WTC11 (cell line): Measurements from ENCODE around the gene FAM43A. TPM values are rescaled to one million over a fixed set of nuclear protein-coding genes. Genes with fewer than 3 reads are reported as not detected.

Experiments used
- ATAC-seq: fragments of 200-7000 bp; cut with Tn5 transposase; 2 replicates; pipeline ENCODE4 v1.10.0; 2021; ENCODE audit warnings: mild to moderate bottlenecking, moderate library complexity
- Bru-seq: library from RNA; stranded (reverse); fragments of 400-500 nt; gene quantifications from one replicate; lab custom pipeline; 2021; lab: Mats Ljungman, UMichigan
- CTCF ChIA-PET: fragments of 300-600 bp; sonication (Branson Sonifier 250); formaldehyde crosslinking; loops from one replicate; lab custom pipeline; 2021; ENCODE audit warnings: antibody characterized with exemption; lab: Charles Lee
- POLR2A ChIA-PET: fragments of 350-600 bp; sonication (Branson Sonifier 250); formaldehyde crosslinking; loops from one replicate; lab custom pipeline; 2021; ENCODE audit warnings: antibody characterized with exemption; lab: Charles Lee
- DNase-seq: peaks from one replicate; pipeline ENCODE4 v3.0.0; 2021; ENCODE audit warnings: low spot score
- H3K27ac Mint-ChIP-seq: 2 replicates; pipeline ENCODE4 v1.8.0; 2021; ENCODE audit warnings: mixed read lengths
- H3K27me3 Mint-ChIP-seq: 2 replicates; pipeline ENCODE4 v1.8.0; 2021; ENCODE audit warnings: low read depth, mild to moderate bottlenecking, moderate library complexity, mixed read lengths
- H3K36me3 Mint-ChIP-seq: 2 replicates; pipeline ENCODE4 v1.8.0; 2021; ENCODE audit warnings: mixed read lengths
- H3K4me1 Mint-ChIP-seq: 2 replicates; pipeline ENCODE4 v1.8.0; 2022; ENCODE audit warnings: mixed read lengths
- H3K4me3 Mint-ChIP-seq: 2 replicates; pipeline ENCODE4 v1.8.0; 2021; ENCODE audit warnings: mild to moderate bottlenecking, moderate library complexity, mixed read lengths
- H3K9me3 Mint-ChIP-seq: 2 replicates; pipeline ENCODE4 v1.8.0; 2021; ENCODE audit warnings: mixed read lengths
- ATF1 ChIP-seq: sonication (generic); formaldehyde crosslinking; IDR thresholded peaks from 2 replicates; pipeline ENCODE4 v1.8.1; 2023; ENCODE audit warnings: mild to moderate bottlenecking, moderate library complexity, missing genetic modification reagents
- ELF4 ChIP-seq: sonication (generic); formaldehyde crosslinking; IDR thresholded peaks from 2 replicates; pipeline ENCODE4 v1.8.1; 2022; ENCODE audit warnings: low read depth, mild to moderate bottlenecking, moderate library complexity, missing genetic modification reagents
- EMX1 ChIP-seq: fragments of 250-450 bp; sonication (Bioruptor Pico); IDR thresholded peaks from 2 replicates; pipeline ENCODE4 v1.8.0; 2021; ENCODE audit warnings: mild to moderate bottlenecking
- GABPB1 ChIP-seq: sonication (generic); formaldehyde crosslinking; IDR thresholded peaks from 2 replicates; pipeline ENCODE4 v1.8.1; 2023; ENCODE audit warnings: mild to moderate bottlenecking, missing genetic modification reagents
- JAZF1 ChIP-seq: fragments of 250-450 bp; sonication (Bioruptor Pico); IDR thresholded peaks from 2 replicates; pipeline ENCODE4 v1.9.0; 2021; ENCODE audit warnings: moderate library complexity, mild to moderate bottlenecking, inconsistent platforms
- JUN ChIP-seq: sonication (generic); formaldehyde crosslinking; IDR thresholded peaks from 2 replicates; pipeline ENCODE4 v1.8.0; 2023; ENCODE audit warnings: mild to moderate bottlenecking, missing genetic modification reagents
- NR1H2 ChIP-seq: sonication (generic); formaldehyde crosslinking; IDR thresholded peaks from 2 replicates; pipeline ENCODE4 v1.9.0; 2021; ENCODE audit warnings: mild to moderate bottlenecking, moderate library complexity, missing genetic modification reagents
- NR3C1 ChIP-seq: sonication (generic); formaldehyde crosslinking; conservative IDR thresholded peaks from 2 replicates; pipeline ENCODE4 v1.8.1; 2023; ENCODE audit warnings: low read depth, mild to moderate bottlenecking, missing genetic modification reagents
- OVOL2 ChIP-seq: fragments of 250-450 bp; sonication (Bioruptor Pico); IDR thresholded peaks from 2 replicates; pipeline ENCODE4 v1.9.0; 2021; ENCODE audit warnings: mild to moderate bottlenecking, borderline replicate concordance
- SMAD4 ChIP-seq: sonication (generic); formaldehyde crosslinking; IDR thresholded peaks from 2 replicates; pipeline ENCODE4 v1.8.0; 2022; ENCODE audit warnings: mild to moderate bottlenecking, missing genetic modification reagents
- TCF7 ChIP-seq: sonication (generic); formaldehyde crosslinking; IDR thresholded peaks from 2 replicates; pipeline ENCODE4 v1.8.0; 2022; ENCODE audit warnings: mild to moderate bottlenecking, low read depth, missing genetic modification reagents, moderate library complexity
- ZNF263 ChIP-seq: sonication (generic); formaldehyde crosslinking; IDR thresholded peaks from 2 replicates; pipeline ENCODE4 v1.8.1; 2022; ENCODE audit warnings: low read depth, mild to moderate bottlenecking, moderate library complexity, missing genetic modification reagents
- ZNF416 ChIP-seq: fragments of 250-450 bp; sonication (Bioruptor Pico); IDR thresholded peaks from 2 replicates; pipeline ENCODE4 v1.9.0; 2021; ENCODE audit warnings: mild to moderate bottlenecking, inconsistent platforms
- ZNF425 ChIP-seq: fragments of 250-450 bp; sonication (Bioruptor Pico); conservative IDR thresholded peaks from 2 replicates; pipeline ENCODE4 v1.9.0; 2021; ENCODE audit warnings: mild to moderate bottlenecking
- long read RNA-seq, 3 experiments: library from RNA in 1 of 3; library from capped mRNA in 1 of 3; library from polyadenylated mRNA in 1 of 3; unstranded in 2 of 3; stranded (forward) in 1 of 3; transcript quantifications; one replicate each; pipeline ENCODE4 v2.0.0, GENCODE V29; 2021
- total RNA-seq: library from RNA; stranded (reverse); gene quantifications from 3 replicates; pipeline ENCODE4 v1.2.3, GENCODE V29; 2021
- TF ChIP-seq, protein P1 (sequence below): fragments of 250-450 bp; sonication (Bioruptor Pico); IDR thresholded peaks from 2 replicates; pipeline ENCODE4 v1.9.0; 2021; ENCODE audit warnings: mild to moderate bottlenecking, borderline replicate concordance
- TF ChIP-seq, protein P2 (sequence below): sonication (generic); formaldehyde crosslinking; IDR thresholded peaks from 2 replicates; pipeline ENCODE4 v1.8.1; 2022; ENCODE audit warnings: low read depth, mild to moderate bottlenecking, moderate library complexity, missing genetic modification reagents, borderline replicate concordance
- TF ChIP-seq, protein P3 (sequence below): sonication (generic); formaldehyde crosslinking; IDR thresholded peaks from 2 replicates; pipeline ENCODE4 v1.8.1; 2022; ENCODE audit warnings: missing genetic modification reagents, borderline replicate concordance
- TF ChIP-seq, protein P4 (sequence below): fragments of 250-450 bp; sonication (Bioruptor Pico); IDR thresholded peaks from 2 replicates; pipeline ENCODE4 v1.9.0; 2021; ENCODE audit warnings: mild to moderate bottlenecking
- TF ChIP-seq, protein P5 (sequence below): sonication (generic); formaldehyde crosslinking; conservative IDR thresholded peaks from 2 replicates; pipeline ENCODE4 v1.8.1; 2022; ENCODE audit warnings: mild to moderate bottlenecking, missing genetic modification reagents

FAM43A gene
- total RNA-seq (2.6 to 3.8 TPM (median 3.7 TPM) in 3 replicates), Bru-seq, nascent RNA (percentile 51 among the genes with signal in this experiment)
- long read RNA-seq, experiment 1, partial matches to known transcripts = 0 of 3 reads
- long read RNA-seq, experiment 1, other reads (novel, unspliced or antisense) = 0 of 3 reads
- long read RNA-seq, experiment 2, transcript FAM43A-201 (1 exons, 2,494 nt) = major isoform, 6 of 6 reads
- long read RNA-seq, experiment 2, partial matches to known transcripts = 0 of 6 reads
- long read RNA-seq, experiment 2, other reads (novel, unspliced or antisense) = 0 of 6 reads
- long read RNA-seq, experiment 3 = 0 reads

- ChIA-PET POLR2A (interaction anchor here (0.6 to 2.3 kb wide), 3 partner anchors 14 to 359 kb away, joined by 4 to 9 read pairs (median 7); partner anchors contain the start of gene LSG1), CTCF (interaction anchor here (0.9 to 3.6 kb wide), 10 partner anchors 14 to 585 kb away, joined by 3 to 45 read pairs (median 12); partner anchors contain the start of genes LSG1 and XXYLT1)
- H3K27ac Mint-ChIP-seq = no peak within 1 kb of the TSS
- TF ChIP-seq EMX1 (no peak), JUN (no peak), ZNF263 (CRISPR knock-in tag) (0 out of 2 replicates have a peak, but pooled peaks have one; percentile 56), SMAD4 (CRISPR knock-in tag) (no peak), ATF1 (CRISPR knock-in tag) (no peak), TCF7 (CRISPR knock-in tag) (no peak), ELF4 (no peak), NR1H2 (CRISPR knock-in tag) (no peak), ZNF425 (CRISPR knock-in tag) (no peak), GABPB1 (CRISPR knock-in tag) (peak; percentile 41), NR3C1 (CRISPR knock-in tag) (no peak), JAZF1 (CRISPR knock-in tag) (no peak), OVOL2 (no peak), ZNF416 (CRISPR knock-in tag) (no peak)
- TF ChIP-seq, protein P1, sequence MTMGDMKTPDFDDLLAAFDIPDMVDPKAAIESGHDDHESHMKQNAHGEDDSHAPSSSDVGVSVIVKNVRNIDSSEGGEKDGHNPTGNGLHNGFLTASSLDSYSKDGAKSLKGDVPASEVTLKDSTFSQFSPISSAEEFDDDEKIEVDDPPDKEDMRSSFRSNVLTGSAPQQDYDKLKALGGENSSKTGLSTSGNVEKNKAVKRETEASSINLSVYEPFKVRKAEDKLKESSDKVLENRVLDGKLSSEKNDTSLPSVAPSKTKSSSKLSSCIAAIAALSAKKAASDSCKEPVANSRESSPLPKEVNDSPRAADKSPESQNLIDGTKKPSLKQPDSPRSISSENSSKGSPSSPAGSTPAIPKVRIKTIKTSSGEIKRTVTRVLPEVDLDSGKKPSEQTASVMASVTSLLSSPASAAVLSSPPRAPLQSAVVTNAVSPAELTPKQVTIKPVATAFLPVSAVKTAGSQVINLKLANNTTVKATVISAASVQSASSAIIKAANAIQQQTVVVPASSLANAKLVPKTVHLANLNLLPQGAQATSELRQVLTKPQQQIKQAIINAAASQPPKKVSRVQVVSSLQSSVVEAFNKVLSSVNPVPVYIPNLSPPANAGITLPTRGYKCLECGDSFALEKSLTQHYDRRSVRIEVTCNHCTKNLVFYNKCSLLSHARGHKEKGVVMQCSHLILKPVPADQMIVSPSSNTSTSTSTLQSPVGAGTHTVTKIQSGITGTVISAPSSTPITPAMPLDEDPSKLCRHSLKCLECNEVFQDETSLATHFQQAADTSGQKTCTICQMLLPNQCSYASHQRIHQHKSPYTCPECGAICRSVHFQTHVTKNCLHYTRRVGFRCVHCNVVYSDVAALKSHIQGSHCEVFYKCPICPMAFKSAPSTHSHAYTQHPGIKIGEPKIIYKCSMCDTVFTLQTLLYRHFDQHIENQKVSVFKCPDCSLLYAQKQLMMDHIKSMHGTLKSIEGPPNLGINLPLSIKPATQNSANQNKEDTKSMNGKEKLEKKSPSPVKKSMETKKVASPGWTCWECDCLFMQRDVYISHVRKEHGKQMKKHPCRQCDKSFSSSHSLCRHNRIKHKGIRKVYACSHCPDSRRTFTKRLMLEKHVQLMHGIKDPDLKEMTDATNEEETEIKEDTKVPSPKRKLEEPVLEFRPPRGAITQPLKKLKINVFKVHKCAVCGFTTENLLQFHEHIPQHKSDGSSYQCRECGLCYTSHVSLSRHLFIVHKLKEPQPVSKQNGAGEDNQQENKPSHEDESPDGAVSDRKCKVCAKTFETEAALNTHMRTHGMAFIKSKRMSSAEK (CRISPR knock-in tag) = no peak
- TF ChIP-seq, protein P2, sequence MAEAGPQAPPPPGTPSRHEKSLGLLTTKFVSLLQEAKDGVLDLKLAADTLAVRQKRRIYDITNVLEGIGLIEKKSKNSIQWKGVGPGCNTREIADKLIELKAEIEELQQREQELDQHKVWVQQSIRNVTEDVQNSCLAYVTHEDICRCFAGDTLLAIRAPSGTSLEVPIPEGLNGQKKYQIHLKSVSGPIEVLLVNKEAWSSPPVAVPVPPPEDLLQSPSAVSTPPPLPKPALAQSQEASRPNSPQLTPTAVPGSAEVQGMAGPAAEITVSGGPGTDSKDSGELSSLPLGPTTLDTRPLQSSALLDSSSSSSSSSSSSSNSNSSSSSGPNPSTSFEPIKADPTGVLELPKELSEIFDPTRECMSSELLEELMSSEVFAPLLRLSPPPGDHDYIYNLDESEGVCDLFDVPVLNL (CRISPR knock-in tag) = no peak
- TF ChIP-seq, protein P3, sequence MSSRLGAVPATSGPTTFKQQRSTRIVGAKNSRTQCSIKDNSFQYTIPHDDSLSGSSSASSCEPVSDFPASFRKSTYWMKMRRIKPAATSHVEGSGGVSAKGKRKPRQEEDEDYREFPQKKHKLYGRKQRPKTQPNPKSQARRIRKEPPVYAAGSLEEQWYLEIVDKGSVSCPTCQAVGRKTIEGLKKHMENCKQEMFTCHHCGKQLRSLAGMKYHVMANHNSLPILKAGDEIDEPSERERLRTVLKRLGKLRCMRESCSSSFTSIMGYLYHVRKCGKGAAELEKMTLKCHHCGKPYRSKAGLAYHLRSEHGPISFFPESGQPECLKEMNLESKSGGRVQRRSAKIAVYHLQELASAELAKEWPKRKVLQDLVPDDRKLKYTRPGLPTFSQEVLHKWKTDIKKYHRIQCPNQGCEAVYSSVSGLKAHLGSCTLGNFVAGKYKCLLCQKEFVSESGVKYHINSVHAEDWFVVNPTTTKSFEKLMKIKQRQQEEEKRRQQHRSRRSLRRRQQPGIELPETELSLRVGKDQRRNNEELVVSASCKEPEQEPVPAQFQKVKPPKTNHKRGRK (CRISPR knock-in tag) = no peak
- TF ChIP-seq, protein P4, sequence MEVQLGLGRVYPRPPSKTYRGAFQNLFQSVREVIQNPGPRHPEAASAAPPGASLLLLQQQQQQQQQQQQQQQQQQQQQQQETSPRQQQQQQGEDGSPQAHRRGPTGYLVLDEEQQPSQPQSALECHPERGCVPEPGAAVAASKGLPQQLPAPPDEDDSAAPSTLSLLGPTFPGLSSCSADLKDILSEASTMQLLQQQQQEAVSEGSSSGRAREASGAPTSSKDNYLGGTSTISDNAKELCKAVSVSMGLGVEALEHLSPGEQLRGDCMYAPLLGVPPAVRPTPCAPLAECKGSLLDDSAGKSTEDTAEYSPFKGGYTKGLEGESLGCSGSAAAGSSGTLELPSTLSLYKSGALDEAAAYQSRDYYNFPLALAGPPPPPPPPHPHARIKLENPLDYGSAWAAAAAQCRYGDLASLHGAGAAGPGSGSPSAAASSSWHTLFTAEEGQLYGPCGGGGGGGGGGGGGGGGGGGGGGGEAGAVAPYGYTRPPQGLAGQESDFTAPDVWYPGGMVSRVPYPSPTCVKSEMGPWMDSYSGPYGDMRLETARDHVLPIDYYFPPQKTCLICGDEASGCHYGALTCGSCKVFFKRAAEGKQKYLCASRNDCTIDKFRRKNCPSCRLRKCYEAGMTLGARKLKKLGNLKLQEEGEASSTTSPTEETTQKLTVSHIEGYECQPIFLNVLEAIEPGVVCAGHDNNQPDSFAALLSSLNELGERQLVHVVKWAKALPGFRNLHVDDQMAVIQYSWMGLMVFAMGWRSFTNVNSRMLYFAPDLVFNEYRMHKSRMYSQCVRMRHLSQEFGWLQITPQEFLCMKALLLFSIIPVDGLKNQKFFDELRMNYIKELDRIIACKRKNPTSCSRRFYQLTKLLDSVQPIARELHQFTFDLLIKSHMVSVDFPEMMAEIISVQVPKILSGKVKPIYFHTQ = no peak
- TF ChIP-seq, protein P5, sequence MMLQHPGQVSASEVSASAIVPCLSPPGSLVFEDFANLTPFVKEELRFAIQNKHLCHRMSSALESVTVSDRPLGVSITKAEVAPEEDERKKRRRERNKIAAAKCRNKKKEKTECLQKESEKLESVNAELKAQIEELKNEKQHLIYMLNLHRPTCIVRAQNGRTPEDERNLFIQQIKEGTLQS (CRISPR knock-in tag) = no peak
Measured at GRCh38 chr3:194685718-194686413, at the start of gene FAM43A. Gene FAM43A (plus strand): TSS chr3:194685883. CDS start chr3:194686827, 944 bp downstream.

More at GRCh38 chr3:194685718-194686413, at the start of gene FAM43A:
- ATAC-seq = peak; percentile 46
- Mint-ChIP-seq H3K4me1 (peaks cover 26% of the 10 kb centered on the region), H3K4me3 (peak within 1 kb of the TSS; percentile 84), H3K9me3 (no peaks in the 10 kb centered on the region), H3K27me3 (peaks cover 47% of the 10 kb centered on the region), H3K36me3 (no peaks in the 10 kb centered on the region)
- DNase-seq = peak; percentile 84
